Measurements from ENCODE around the gene FADS6.
A peak's percentile ranks its signal among the peaks of the same experiment; 100 is the strongest.

FADS6 gene, protein sequence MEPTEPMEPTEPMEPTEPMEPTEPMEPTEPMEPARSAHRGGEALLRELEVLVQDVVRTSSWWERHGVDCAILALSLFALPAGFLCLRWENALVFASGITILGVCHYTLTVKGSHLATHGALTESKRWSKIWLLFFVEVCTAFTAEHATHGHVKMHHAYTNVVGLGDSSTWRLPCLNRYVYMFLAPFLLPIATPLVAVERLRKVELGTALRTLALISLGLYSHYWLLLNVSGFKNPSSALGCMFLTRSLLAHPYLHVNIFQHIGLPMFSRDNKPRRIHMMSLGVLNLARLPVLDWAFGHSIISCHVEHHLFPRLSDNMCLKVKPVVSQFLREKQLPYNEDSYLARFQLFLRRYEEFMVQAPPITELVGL

DNA sequence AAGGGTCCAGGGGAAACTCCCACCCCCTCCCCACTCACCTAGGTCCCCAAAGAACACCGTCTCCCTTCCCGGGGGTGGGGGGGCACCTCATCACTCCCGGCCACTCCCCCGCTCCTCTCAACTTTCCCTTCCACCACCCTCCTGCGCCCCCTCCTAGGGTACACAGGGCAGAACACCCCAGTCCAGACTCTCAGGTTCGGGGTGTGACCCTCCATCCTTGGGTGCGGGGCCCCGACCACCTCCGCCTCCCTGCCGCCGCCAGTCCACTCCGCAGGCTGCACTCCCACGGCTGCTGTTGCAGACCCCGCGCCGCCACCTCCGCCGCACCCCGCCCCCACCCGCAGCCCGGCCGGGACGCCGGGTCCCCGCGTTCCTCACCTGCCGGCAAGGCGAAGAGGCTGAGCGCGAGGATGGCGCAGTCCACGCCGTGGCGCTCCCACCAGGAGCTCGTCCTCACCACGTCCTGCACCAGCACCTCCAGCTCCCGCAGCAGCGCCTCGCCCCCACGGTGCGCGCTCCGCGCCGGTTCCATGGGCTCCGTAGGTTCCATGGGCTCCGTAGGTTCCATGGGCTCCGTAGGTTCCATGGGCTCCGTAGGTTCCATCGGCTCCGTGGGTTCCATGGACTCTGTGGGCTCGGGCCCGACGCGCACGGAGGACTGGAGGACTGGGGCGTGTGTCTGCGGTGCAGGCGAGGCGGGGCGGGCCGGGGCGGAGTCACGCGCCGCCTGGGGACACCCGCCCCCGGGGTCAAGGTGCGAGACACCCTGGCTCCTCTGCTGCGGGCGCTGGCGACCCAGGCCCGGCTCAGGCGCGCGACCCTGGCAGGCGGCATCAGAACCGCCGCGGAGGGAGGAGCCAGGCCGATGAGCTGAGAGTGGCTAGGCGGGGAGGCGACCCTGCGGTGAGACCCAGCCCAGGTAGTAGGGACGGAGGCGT is at the start of gene FADS6:
Gene FADS6, minus strand, starts transcription at position 660 of the 938 bp plus-strand sequence. Its CDS starts 38 bp downstream, at position 622.
- no peak for DNase-seq

DNA sequence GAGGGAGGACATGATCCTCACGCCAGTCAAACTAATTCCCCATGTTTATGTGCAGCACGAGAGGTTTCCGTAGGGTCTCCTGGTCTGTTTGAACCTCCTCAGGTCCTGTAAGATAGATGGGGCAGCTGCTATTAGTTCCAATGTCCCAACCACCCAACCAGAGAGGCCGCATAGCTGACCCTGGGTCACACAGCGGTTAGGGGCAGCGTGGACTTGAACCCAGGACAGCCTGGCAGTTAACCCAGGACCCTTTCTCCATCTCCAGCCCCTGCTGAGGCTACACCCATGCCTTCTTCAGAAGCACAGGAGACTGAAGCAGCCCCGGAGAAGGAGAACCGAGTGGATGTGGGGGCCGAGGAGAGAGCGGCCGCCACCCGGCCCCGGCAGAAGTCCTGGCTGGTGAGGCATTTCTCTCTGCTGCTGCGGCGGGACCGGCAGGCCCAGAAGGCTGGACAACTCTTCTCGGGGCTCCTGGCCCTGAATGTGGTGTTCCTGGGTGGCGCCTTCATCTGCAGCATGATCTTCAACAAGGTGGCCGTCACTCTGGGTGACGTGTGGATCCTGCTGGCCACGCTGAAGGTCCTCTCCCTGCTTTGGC is 47.8 kb upstream of the FADS6 start:
- DNase-seq: no peak

DNA sequence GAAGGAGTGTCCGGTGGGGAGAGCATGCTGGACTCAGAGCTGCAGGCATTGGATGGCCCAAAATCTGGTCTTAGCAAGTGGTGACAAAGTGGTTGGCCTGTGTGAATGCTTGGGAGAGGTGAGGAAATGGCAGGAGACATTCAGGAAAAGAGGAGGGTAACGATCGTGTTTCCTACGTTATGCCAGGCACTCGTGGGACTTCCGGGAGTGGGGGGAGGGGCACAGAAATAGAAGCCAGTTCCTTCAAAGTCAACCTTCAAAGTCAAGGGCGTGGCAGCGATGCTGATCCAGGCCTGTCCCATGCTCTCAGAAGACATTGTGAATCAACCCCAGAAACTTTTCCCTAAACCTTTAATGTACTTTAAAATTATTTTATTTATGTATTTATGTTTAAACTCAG is 46.1 kb upstream of the FADS6 start:
- no peak for DNase-seq

DNA sequence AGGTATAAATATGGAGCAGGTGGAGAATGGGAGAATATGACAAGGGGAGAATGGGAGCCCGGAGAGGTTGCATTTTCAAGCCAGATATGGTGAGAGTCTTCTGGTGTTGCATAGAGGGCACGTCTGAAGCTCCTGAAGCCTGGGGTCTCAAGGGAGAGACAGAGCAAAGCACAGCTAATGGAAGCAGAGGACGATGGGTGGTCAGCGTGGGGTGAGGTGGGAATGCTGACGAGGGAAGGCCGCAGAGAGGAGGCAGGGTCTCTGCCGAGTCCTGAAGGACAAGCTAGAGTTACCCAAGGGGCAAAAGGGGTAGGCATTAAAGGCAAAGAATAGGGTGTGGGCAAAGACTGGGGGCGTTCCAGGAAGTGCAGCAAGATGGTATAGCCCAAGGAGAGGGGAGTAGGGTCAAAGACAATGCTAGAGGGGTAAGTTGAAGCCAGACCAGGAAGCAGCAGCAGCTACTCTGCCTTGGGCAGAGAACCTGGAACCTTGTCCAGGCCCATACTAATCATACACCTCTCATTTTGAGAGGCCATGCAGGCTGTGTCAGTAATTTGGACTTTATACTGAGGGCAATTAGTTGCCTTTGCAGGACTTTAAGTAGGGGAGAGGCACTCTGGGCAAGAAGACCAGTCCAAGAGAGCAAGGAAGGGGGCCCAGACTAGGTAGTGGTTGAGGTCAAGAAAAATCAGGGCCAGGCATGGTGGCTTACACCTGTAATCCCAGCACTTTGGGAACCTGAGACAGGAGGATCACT is 44.9 kb upstream of the FADS6 start:
- DNase-seq: no peak

DNA sequence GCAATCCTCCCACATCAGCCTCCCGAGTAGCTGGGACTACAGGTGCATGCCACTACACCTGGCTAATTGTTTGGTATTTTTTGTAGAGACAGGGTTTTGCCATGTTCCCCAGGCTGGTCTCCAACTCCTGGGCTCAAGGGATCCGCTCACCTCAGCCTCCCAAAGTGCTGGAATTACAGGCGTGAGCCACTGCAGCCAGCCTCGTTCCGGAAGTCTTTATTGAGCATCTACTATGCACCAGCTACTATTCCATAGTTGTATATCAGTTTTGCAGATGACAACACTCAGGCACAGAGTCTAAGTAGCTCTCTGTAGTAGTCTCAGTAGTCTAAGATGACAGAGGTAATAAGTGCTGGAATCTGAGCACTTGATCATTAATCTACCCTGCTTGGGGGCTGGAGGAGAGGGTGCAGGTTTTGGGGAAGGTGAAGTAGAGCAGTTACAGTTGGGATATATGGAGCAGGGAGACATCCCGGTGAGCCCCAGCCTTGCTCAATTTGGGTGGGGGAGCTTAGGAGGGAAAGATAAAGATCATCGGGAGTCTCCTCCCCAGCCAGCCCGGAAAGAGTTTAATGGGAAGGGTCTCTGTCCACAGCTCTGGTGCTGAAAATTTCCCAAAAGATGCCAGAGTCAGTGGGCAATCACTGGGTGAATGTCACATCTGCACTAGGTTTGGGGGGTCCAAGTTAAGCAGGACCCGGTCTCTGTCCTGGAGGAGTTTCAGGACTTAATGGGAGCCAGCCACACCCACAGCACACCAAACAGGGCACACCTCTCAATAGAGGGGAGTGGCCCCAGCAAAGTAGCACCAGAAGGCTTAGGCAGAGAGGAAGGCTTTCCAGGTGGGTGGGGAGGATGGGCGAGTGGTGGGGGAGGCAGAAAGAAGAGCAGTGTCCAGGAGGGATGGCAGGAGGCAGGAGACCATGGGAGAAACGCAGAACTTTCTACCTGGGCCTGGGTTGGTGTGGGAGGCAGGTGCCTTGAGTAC is 43.9 kb upstream of the FADS6 start:
- no peak for DNase-seq

DNA sequence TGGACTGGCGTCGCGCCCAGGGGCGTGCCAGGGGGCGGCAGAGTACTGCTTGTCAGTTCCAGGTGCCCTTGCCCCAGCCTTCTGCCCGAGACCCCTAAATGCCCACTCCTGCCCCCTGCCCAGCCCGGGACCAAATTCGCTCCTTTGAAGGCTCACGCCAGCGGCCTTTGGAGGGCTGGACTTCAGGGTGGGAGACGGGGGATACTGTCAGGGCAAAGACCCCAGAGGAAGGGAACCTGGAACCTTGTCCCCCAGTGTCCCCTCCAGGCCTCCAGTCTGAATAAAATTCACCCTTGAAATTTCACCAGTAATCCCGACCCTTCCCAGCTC is 43.0 kb upstream of the FADS6 start:
- DNase-seq: no peak

DNA sequence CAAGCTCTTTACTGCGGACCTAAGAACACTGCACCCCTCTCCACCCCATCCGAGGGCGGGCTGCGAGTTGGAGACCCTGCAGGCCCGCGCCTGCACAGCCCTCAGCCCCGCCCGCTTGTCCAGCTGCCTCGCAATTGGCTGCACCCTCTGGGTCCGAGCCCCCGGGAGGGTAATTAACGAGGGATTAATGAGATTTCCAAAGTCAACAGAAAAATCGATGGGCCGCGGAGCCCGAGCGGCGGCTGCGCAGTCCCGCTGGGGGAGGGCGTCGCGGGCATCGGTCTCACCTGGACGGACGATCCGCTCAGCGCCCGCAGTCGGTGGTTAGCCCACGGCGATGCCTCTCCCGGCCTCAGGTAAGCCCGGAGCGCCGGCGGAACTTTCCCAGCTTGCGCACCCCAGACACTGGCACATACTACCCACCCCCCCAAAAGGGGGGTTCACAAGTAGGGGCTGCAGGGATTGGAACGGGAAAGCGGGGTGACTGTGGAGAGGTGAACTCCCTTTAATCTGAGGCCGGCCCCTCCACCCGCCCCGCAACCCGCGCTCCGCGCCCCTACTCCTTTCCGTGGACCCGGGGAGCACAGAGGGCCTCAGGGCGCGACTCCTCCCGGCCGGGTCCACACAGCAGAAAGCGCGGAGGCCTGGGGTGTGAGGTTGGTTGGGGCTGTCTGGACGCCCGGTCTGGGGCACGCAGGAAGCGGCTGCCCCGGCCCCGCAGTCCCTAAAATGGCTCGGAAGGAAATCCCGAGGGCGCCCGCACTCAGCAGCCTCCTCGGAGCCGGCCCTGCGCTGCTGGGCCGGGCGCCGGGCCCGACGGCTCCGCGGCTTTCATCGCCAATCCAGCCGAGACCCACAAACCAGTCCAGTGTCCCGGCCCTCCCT is 42.4 kb upstream of the FADS6 start, which contains the start of gene OTOP3:
Gene OTOP3, plus strand, starts transcription at position 314 of the 885 bp plus-strand sequence. Its CDS starts 24 bp downstream, at position 338.
- DNase-seq: no peak

DNA sequence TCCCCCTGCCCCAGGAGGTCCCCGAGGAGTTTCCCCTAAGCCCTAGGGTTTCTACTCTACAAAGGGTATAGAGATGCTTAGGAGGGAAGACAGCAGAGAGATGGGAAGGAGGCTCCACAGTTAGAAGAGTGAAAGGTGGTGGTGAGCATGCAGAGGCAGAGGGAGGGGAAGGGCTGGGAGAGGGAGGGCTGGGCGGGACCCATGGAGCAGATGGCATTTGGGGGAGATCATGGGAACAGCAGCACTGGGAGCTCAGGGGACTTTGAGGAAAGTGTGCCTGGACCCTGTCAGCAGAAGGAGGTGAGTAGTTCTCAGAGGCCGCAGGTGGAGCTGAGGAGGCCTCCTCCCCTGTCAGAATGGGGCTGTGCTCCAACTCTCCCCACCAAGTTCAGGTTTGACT is 41.6 kb upstream of the FADS6 start:
- no peak for DNase-seq

DNA sequence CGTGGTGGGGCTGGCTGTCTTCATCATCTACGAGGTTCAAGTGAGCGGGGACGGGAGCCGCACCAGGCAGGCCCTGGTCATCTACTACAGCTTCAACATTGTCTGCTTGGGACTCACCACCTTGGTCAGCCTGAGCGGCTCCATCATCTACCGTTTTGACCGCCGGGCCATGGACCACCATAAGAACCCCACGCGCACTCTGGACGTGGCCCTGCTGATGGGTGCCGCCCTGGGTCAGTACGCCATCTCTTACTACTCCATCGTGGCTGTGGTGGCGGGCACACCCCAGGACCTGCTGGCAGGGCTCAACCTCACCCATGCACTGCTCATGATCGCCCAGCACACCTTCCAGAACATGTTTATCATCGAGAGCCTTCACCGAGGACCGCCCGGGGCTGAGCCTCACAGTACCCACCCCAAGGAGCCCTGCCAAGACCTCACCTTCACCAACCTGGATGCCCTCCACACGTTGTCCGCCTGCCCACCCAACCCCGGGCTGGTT is 37.2 kb upstream of the FADS6 start:
- no peak for DNase-seq

DNA sequence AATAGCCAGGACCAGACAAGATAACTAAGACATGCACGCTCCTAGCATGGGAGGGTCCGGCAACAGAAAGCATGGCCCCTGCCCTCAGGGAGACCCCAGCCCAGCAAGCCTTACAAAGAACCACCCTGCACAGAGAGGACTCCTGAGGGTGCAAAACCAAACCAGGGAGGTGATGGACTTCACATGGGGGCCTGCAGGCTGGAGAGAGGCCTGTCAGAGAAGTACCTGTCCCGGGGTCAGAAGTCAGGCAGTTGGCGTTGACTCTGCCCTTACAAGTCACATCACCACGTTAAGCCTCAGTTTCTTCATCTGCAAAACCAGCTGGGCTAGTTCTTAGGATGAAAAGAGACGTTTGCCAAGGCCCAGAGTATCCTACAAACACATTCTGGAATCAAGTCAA is 35.4 kb upstream of the FADS6 start:
- no peak for DNase-seq

DNA sequence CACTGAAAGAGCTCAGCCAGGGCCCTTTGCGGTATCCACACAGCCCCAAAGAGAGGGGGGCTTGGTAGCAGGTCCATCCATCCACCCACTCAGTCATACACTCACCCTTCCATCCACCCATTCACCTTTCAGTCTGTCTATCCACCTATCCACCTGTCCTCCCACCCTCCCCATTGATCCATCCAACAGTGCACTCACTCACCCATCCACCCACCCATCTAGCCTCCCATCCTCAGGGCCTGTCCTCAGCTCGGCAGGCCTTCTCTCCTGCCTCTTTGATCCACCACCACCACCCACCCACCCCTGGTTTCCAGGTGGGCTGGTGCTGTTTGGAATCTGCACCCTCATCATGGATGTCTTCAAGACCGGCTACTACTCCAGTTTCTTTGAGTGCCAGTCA is 31.8 kb upstream of the FADS6 start:
- no peak for DNase-seq

DNA sequence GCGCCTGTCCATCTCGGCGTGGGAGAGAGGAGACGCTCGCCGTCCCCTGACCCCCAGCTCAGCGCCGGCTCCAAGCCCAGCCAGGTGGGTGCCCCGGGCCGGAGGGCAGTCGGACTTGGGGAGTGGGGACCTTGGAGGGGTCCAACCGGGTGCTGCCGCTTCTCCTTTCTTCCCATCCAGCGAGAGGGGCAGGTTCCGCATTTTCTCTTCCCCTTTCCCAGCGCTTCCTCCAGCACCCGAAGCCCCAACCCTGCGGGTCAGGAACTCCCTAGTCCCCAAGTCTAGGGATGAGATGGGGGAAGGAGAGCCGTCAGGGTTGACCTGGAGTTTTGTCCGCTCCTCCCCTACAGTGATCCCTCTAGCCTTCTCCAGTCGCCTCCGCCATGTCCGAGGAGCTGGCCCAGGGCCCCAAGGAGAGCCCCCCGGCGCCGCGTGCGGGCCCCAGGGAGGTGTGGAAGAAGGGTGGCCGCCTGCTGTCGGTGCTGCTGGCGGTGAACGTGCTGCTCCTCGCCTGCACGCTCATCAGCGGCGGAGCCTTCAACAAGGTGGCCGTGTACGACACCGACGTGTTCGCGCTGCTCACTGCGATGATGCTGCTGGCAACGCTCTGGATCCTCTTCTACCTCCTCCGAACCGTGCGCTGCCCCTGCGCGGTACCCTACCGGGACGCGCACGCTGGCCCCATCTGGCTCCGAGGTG is 31.0 kb upstream of the FADS6 start, which contains the start of gene OTOP2:
Gene OTOP2, plus strand, starts transcription at position 24 of the 699 bp plus-strand sequence. Its CDS starts 360 bp downstream, at position 384.
- no peak for DNase-seq

DNA sequence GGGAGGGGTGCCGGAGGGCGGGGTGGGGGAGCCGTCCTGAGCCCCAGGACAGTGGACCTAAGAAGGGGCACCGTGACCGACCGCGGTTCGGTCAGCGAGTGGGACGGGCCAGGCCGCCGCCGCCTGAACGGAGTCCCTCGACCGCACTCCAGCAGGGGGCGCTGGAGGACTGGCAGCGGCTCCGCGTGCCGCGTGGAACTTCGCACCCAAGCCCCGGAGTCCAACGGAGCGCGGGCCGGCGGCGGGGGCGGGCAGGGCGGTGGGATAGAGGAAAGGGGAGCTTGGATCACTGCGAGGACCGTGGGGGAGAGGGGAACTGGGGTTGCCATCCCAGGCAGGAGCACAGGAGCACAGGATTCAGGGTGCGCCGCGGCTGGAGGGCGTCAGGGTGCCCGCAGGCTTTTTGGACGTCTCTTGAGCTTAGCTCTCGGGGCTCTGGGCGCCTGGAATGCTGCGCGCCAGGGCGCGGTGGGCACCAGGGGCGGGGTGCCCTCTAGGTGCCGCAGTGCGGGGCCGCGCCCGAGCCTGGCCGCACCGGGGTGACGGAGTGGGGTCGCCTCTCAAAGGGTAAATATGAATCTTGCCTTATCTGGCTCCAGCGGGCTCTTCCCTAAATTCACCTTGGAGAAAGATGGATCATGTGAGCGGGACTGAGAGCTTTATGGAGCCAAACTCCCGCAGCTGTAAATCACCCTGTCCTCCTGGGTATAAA is 30.3 kb upstream of the FADS6 start:
- no peak for DNase-seq

DNA sequence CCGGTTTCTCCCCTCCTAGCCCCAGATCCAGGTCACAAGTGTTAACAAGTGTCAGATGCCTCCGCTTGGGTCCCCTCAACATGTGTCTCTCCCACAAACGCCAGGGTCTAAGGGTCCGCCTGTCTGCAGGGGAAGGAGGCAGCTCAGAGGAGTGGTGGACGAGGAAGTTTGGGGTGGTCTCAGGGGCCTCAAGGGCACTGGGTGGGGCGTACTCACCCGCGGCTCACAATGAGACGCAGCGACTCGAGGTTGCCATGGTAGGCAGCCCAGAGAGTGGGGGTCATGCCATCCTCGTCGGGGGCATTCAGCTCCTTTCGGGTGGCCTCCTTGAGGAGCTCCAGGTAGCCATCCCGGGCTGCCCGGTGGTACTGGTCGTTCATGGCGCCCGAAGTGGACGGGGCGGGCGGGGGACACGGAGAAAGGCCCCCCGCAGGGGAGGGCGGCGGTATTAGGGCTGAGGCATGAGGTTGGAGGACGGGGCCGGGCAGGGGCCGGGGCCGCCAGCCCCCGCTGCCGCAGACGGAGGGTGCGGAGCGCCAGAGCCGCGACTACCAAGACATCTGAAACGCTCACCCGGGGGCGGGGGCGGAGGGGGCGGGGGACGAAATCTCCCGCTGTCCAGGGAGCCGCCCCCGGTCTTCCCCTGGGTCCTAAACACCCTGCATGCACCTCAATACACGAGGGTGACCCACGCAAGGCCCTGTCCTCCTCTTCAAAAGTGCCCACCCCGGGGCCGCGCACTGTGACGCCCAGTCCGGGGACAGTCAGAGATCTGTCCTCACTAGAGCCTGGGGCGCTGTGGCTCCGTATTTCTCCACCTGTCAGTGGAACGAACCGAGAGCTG is 29.5 kb upstream of the FADS6 start, which contains the start of gene USH1G:
Gene USH1G, minus strand, starts transcription at position 562 of the 844 bp plus-strand sequence. Its CDS starts 182 bp downstream, at position 380.
- no peak for DNase-seq

DNA sequence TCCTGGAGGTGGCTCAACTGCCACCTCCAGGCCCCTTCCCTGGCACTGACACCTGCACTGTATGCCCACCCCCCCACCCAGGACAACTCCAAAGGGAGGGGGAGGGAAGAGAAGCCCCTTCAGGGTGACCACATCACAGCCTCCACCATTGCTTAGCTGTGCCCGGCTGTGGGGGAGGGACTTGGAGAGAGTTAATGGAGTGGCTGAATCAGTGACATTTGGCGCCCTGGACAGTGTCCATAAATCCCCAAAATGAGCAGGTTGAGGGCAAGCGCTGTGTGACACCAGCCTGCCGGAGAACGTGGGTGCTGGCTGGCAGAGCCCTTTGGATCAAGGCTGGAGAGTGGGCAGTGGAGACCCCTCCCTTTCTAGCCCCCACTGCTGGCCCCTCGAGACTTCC is 28.7 kb upstream of the FADS6 start:
- DNase-seq: no peak

DNA sequence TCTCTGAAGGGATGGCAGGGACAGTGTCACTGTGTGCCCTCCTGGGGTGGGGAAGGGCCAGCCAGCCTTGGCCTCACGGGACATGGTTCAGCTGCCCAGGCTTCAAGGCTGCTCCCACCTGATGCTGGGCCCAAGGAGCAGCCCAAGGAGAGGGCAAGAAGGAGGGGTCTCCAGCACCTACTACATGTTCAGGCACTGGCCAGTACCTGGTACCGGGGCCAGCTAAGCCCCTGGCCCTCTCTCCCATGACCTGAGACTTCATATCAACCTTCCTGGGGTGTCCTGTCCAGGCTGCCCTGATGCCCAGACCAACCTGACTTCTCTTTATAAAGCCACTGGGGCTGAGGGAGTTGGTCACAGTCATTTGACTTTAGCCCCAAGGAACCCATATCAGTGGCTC is 28.3 kb upstream of the FADS6 start:
- no peak for DNase-seq

DNA sequence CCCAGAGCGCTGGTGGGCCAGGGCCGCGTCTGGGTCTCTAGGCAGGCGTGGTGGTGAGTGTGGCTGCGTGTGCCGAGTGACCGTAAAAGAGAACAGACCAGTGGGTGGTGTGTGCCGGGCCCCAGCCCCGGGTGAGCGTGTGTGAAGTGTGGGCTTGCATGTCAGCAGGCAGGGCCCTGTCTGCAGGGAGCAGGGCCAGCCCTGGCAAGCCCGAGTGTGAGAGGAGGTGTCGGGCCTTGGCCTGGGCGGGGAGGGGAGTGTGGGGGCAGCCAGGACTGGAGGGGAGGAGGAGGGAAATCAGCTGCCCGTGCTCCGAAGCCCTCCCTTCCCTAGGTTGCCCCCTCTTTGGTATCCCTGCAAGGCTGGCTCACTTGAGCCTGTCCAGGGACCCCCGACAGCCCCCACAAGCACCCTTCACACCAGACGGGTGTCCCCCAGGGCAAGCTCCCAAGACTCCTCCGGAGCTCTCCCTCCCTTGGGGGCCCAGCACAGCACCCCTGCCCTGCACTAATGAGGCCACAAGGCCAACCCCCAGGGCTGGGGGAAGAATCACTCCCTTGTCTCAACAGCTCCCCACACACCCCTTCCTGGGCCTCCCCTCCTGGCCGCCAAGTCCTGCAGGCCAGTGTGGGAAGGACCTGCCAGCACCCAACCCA is 27.7 kb upstream of the FADS6 start:
- peak; percentile 39 for DNase-seq
